ENCODE data around the gene ZDHHC1. TPM values are rescaled to one million over a fixed set of nuclear protein-coding genes. Genes with fewer than 3 reads are reported as not detected.

ZDHHC1 gene
- total and polyA plus RNA-seq, 3 experiments from 2014 or later: 0.60 to 1.3 (median 1.3) TPM

- ChIA-PET CTCF (no interaction called here), POLR2A (interaction anchor here (0.5 kb wide), 1 partner anchor 186 kb away, joined by 3 read pairs; no protein-coding TSS in a partner anchor)
- H3K9me3 ChIP-seq (ENCODE audit: low read length): no peaks in the 10 kb centered on the region
- H3K27ac ChIP-seq (ENCODE audit: low read depth, low read length): no peak overlapping the region
- no peaks in the 10 kb centered on the region for H3K27me3 ChIP-seq (ENCODE audit: insufficient read depth, low read length, poor library complexity, severe bottlenecking)
- Mint-ChIP-seq H3K4me3 (no peak overlapping the region), H3K27ac (no peak overlapping the region), H3K36me3 (no peaks in the 10 kb centered on the region), H3K27me3 (peaks cover 9 to 15% of the 10 kb centered on the region in 2 donors), H3K4me1 (no peaks in the 10 kb centered on the region), H3K9me3 (no peaks in the 10 kb centered on the region)
- DNase-seq: no peak
- no peaks in the 10 kb centered on the region for H3K4me1 ChIP-seq (ENCODE audit: insufficient read depth, low read length)
- H3K4me3 ChIP-seq (ENCODE audit: low read length): no peak overlapping the region
- H3K36me3 ChIP-seq (ENCODE audit: insufficient read depth, low read length): no peaks in the 10 kb centered on the region
These were observed 12.2 kb downstream of the ZDHHC1 start for GRCh38 chr16:67403976-67404555.

DNA sequence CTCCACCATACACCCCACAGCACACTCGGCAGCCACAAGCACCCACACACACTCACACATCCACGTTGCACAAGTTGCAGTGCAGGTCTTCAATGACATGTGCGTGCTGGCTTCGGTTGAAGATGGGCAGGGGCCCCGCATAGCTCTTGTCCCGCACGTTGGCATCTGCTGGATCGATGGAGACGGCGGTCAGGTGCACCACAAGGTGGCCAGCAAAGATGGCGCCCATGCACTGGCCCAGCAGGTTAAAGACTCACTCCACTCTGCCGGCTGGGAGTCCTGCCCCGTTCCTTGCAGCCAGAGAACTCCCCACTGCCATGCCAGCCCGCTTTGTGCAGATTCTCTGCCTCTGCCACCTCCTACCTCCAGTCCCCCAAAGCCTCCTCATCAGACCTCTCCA lies 15.4 kb downstream of the ZDHHC1 start:
- ChIA-PET POLR2A (no interaction called here), CTCF (no interaction called here)
- no peak overlapping the region for H3K27ac Mint-ChIP-seq
- no peak overlapping the region for H3K4me3 Mint-ChIP-seq
- no peak for DNase-seq
- no peaks in the 10 kb centered on the region for H3K36me3 Mint-ChIP-seq
- H3K9me3 Mint-ChIP-seq: no peaks in the 10 kb centered on the region
- H3K27ac ChIP-seq (ENCODE audit: low read depth, low read length): no peak overlapping the region
- no peaks in the 10 kb centered on the region for H3K4me1 Mint-ChIP-seq
- H3K9me3 ChIP-seq (ENCODE audit: low read length): no peaks in the 10 kb centered on the region
- no peak overlapping the region for H3K4me3 ChIP-seq (ENCODE audit: low read length)
- no peaks in the 10 kb centered on the region for H3K4me1 ChIP-seq (ENCODE audit: insufficient read depth, low read length)
- H3K27me3 Mint-ChIP-seq: peaks cover 9 to 20% of the 10 kb centered on the region in 2 donors
- no peaks in the 10 kb centered on the region for H3K36me3 ChIP-seq (ENCODE audit: insufficient read depth, low read length)
- H3K27me3 ChIP-seq (ENCODE audit: insufficient read depth, low read length, poor library complexity, severe bottlenecking): no peaks in the 10 kb centered on the region

DNA sequence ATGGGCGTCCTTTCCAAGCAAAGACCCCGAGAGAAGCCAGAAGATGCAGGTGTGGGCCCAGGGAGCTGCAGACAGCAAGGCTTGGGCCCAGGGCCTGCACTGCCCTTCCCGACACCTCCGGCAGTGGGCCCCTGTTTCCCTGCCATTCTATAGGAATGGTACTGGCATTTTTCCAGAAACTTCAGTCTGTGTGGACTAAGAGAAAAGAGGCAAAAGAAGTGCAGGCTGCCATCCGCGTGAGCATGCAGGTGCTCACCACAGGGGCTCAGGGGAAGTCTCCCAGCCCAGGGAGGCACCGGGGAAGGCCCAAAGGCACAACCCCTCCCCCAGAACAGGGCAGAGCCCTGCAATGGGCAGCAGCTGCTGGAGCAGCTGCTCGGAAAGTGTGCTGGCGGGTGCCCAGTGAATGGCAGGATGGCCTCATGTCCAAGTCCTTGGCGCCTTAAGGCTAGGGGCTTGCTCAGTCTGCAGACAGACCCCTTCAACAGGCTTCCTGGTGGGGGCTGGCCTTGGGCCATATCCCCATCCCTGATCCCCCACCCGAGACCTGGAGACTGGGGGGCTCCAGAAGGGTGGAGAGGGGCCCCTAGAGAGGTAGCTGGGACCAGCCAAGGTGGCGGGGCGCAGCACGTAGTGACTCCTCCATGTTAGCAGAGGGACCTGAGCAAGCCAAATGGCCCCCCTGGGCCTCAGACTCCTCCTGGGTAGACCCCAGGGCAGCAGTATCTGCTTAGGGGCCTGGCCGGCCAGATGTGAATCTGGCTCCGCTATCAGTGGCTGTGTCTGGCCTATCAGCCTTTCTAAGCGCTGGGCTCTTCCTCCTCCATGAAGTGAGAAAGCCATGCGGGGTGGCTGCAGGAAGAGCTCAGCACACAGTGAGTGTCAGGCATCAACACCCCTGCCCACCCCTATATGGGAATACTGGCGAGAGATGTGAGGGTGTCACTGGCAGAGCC lies 16.2 kb downstream of the ZDHHC1 start:
- H3K4me3 Mint-ChIP-seq: no peak overlapping the region
- no peaks in the 10 kb centered on the region for H3K36me3 Mint-ChIP-seq
- no peak for DNase-seq
- no peak overlapping the region for H3K27ac Mint-ChIP-seq
- Histone ChIP-seq H3K36me3 (ENCODE audit: insufficient read depth, low read length) (no peaks in the 10 kb centered on the region), H3K4me3 (ENCODE audit: low read length) (no peak overlapping the region), H3K4me1 (ENCODE audit: insufficient read depth, low read length) (no peaks in the 10 kb centered on the region), H3K27me3 (ENCODE audit: insufficient read depth, low read length, poor library complexity, severe bottlenecking) (peaks cover 6% of the 10 kb centered on the region), H3K27ac (ENCODE audit: low read depth, low read length) (no peak overlapping the region), H3K9me3 (ENCODE audit: low read length) (no peaks in the 10 kb centered on the region)
- peaks cover 15 to 27% of the 10 kb centered on the region in 2 donors for H3K27me3 Mint-ChIP-seq
- H3K4me1 Mint-ChIP-seq: peaks cover 0 to 3% (median 0%) of the 10 kb centered on the region in 3 donors
- CTCF ChIA-PET: interaction anchor here (0.6 to 1.3 kb wide), 3 partner anchors 9 to 116 kb away, joined by 3 to 4 read pairs (median 3); no protein-coding TSS in a partner anchor
- POLR2A ChIA-PET: no interaction called here
- H3K9me3 Mint-ChIP-seq: no peaks in the 10 kb centered on the region

- peaks cover 11% of the 10 kb centered on the region for H3K27me3 ChIP-seq (ENCODE audit: insufficient read depth, low read length, poor library complexity, severe bottlenecking)
- H3K27ac ChIP-seq (ENCODE audit: low read depth, low read length): no peak overlapping the region
- no peaks in the 10 kb centered on the region for H3K9me3 ChIP-seq (ENCODE audit: low read length)
- peaks cover 19 to 28% of the 10 kb centered on the region in 2 donors for H3K27me3 Mint-ChIP-seq
- no peak overlapping the region for H3K4me3 ChIP-seq (ENCODE audit: low read length)
- H3K4me1 Mint-ChIP-seq: peaks cover 0 to 4% (median under 1%) of the 10 kb centered on the region in 3 donors
- no peaks in the 10 kb centered on the region for H3K9me3 Mint-ChIP-seq
- POLR2A ChIA-PET: no interaction called here
- H3K36me3 ChIP-seq (ENCODE audit: insufficient read depth, low read length): no peaks in the 10 kb centered on the region
- no peak overlapping the region for H3K27ac Mint-ChIP-seq
- no peaks in the 10 kb centered on the region for H3K4me1 ChIP-seq (ENCODE audit: insufficient read depth, low read length)
- no peaks in the 10 kb centered on the region for H3K36me3 Mint-ChIP-seq
- DNase-seq: peak in 4 of 5 donors; percentile 14 to 36 (median 24)
- no peak overlapping the region for H3K4me3 Mint-ChIP-seq
- CTCF ChIA-PET: interaction anchor here (0.6 to 1.3 kb wide), 3 partner anchors 9 to 116 kb away, joined by 3 to 4 read pairs (median 3); no protein-coding TSS in a partner anchor
These were observed 17.0 kb downstream of the ZDHHC1 start for GRCh38 chr16:67399218-67399733.

GRCh38 chr16:67398546-67399217 lies 17.6 kb downstream of the ZDHHC1 start:
- H3K9me3 Mint-ChIP-seq: no peaks in the 10 kb centered on the region
- DNase-seq: no peak
- peaks cover 5% of the 10 kb centered on the region for H3K4me1 ChIP-seq (ENCODE audit: insufficient read depth, low read length)
- no peaks in the 10 kb centered on the region for H3K36me3 ChIP-seq (ENCODE audit: insufficient read depth, low read length)
- H3K27ac Mint-ChIP-seq: no peak overlapping the region
- peaks cover 17% of the 10 kb centered on the region for H3K27me3 ChIP-seq (ENCODE audit: insufficient read depth, low read length, poor library complexity, severe bottlenecking)
- H3K4me3 ChIP-seq (ENCODE audit: low read length): no peak overlapping the region
- H3K36me3 Mint-ChIP-seq: no peaks in the 10 kb centered on the region
- H3K27ac ChIP-seq (ENCODE audit: low read depth, low read length): no peak overlapping the region
- CTCF ChIA-PET: no interaction called here
- H3K4me1 Mint-ChIP-seq: peaks cover 0 to 10% (median 4%) of the 10 kb centered on the region in 3 donors
- POLR2A ChIA-PET: no interaction called here
- H3K27me3 Mint-ChIP-seq: peaks cover 22 to 34% of the 10 kb centered on the region in 2 donors
- H3K9me3 ChIP-seq (ENCODE audit: low read length): no peaks in the 10 kb centered on the region
- no peak overlapping the region for H3K4me3 Mint-ChIP-seq

GRCh38 chr16:67397812-67398545 lies 18.3 kb downstream of the ZDHHC1 start:
- no peak overlapping the region for H3K27ac ChIP-seq (ENCODE audit: low read depth, low read length)
- H3K27me3 ChIP-seq (ENCODE audit: insufficient read depth, low read length, poor library complexity, severe bottlenecking): peaks cover 19% of the 10 kb centered on the region
- Mint-ChIP-seq H3K4me3 (no peak overlapping the region), H3K27ac (no peak overlapping the region), H3K4me1 (peaks cover 0 to 12% (median 4%) of the 10 kb centered on the region in 3 donors), H3K36me3 (no peaks in the 10 kb centered on the region), H3K27me3 (peaks cover 20 to 31% of the 10 kb centered on the region in 2 donors), H3K9me3 (no peaks in the 10 kb centered on the region)
- no peaks in the 10 kb centered on the region for H3K36me3 ChIP-seq (ENCODE audit: insufficient read depth, low read length)
- no peak overlapping the region for H3K4me3 ChIP-seq (ENCODE audit: low read length)
- no peak for DNase-seq
- H3K9me3 ChIP-seq (ENCODE audit: low read length): no peaks in the 10 kb centered on the region
- peaks cover 8% of the 10 kb centered on the region for H3K4me1 ChIP-seq (ENCODE audit: insufficient read depth, low read length)
- POLR2A ChIA-PET: no interaction called here
- CTCF ChIA-PET: no interaction called here

- H3K27ac ChIP-seq (ENCODE audit: low read depth, low read length): no peak overlapping the region
- no peak for DNase-seq
- peaks cover 19 to 34% of the 10 kb centered on the region in 2 donors for H3K27me3 Mint-ChIP-seq
- no peaks in the 10 kb centered on the region for H3K9me3 Mint-ChIP-seq
- H3K36me3 ChIP-seq (ENCODE audit: insufficient read depth, low read length): no peaks in the 10 kb centered on the region
- H3K4me1 Mint-ChIP-seq: peaks cover 0 to 12% (median 4%) of the 10 kb centered on the region in 3 donors
- CTCF ChIA-PET: no interaction called here
- POLR2A ChIA-PET: no interaction called here
- no peaks in the 10 kb centered on the region for H3K9me3 ChIP-seq (ENCODE audit: low read length)
- no peaks in the 10 kb centered on the region for H3K36me3 Mint-ChIP-seq
- H3K27me3 ChIP-seq (ENCODE audit: insufficient read depth, low read length, poor library complexity, severe bottlenecking): peaks cover 19% of the 10 kb centered on the region
- H3K4me3 Mint-ChIP-seq: peak overlapping the region in 1 of 7 donors; percentile 72
- H3K27ac Mint-ChIP-seq: no peak overlapping the region
- H3K4me3 ChIP-seq (ENCODE audit: low read length): no peak overlapping the region
- peaks cover 8% of the 10 kb centered on the region for H3K4me1 ChIP-seq (ENCODE audit: insufficient read depth, low read length)
These were observed 19.1 kb downstream of the ZDHHC1 start for GRCh38 chr16:67397036-67397801.
